SK-N-MC (cell line): Measurements from ENCODE around the gene TALDO1.

Experiments used
- EZH2 ChIP-seq: fragments of 200-600 bp; sonication (generic); IDR thresholded peaks from one replicate; pipeline ENCODE4 v1.6.1; 2017; ENCODE audit warnings: antibody characterized with exemption
- FOXP2 ChIP-seq: optimal IDR thresholded peaks from 2 replicates; pipeline ENCODE3; 2011; ENCODE audit warnings: mild to moderate bottlenecking, moderate library complexity; ENCODE audit not compliant: insufficient read depth; ENCODE audit errors: extremely low read length, control extremely low read depth
- POLR2AphosphoS5 ChIP-seq: IDR thresholded peaks from 2 replicates; pipeline ENCODE4 v1.6.1; 2012; ENCODE audit warnings: mild to moderate bottlenecking, low read depth, low read length, borderline replicate concordance

GRCh38 chr11:742156-742546 is 5.1 kb upstream of the TALDO1 start:
- TF ChIP-seq EZH2 = no peak
- TF ChIP-seq POLR2AphosphoS5 = no peak
- TF ChIP-seq FOXP2 = no peak
